ENCODE data around the gene PICALM. TPM values are rescaled to one million over a fixed set of nuclear protein-coding genes. Genes with fewer than 3 reads are reported as not detected.

Gene PICALM
- total and polyA plus RNA-seq, 10 of the 15 experiments (the other 5 are each of a cell fraction or from before 2014, with no cell fraction given) = 4.3 to 150 (median 41.8) TPM

- no peak for TF ChIP-seq TAF1 (IDR thresholded peaks at IDR 0.05; ENCODE audit: borderline replicate concordance, low read depth, low read length)
- no peak for TF ChIP-seq ZNF207 (IDR thresholded peaks at IDR 0.05; ENCODE audit: borderline replicate concordance)
Observed at GRCh38 chr11:85935751-85936150, 133.1 kb downstream of the PICALM start (continued).

GRCh38 chr11:85934596-85935169 is 134.2 kb downstream of the PICALM start:
- Histone ChIP-seq H4K20me1 (ENCODE audit: control insufficient read depth, insufficient read depth) (no peaks in the 10 kb centered on the region), H2AFZ (ENCODE audit: control insufficient read depth, low read depth, low read length) (no peak overlapping the region), H3K79me2 (ENCODE audit: control insufficient read depth, insufficient read depth, low read length) (no peaks in the 10 kb centered on the region), H3K4me1 (ENCODE audit: control insufficient read depth, insufficient read depth, low read length) (no peaks in the 10 kb centered on the region), H3K27me3 (replicated peaks in 1 of 2; ENCODE audit: control insufficient read depth in 2 of 2, insufficient read depth in 2 of 2, low read length in 1 of 2) (no peaks in the 10 kb centered on the region), H3K27ac (ENCODE audit: control insufficient read depth, insufficient read depth) (no peak overlapping the region), H3K9me3 (replicated peaks; ENCODE audit: control insufficient read depth, insufficient read depth, low read length) (no peaks in the 10 kb centered on the region; the same call in 2 of the 3 replicates), H3K4me2 (ENCODE audit: control insufficient read depth, insufficient read depth) (no peak overlapping the region), H3K4me3 (no peak overlapping the region), H3K36me3 (ENCODE audit: control insufficient read depth in 2 of 2, insufficient read depth in 2 of 2, low read length in 1 of 2) (no peaks in the 10 kb centered on the region), H3K9ac (ENCODE audit: control insufficient read depth, insufficient read depth, low read length) (no peak overlapping the region)
- no TSS peak for BruUV-seq (replicated peaks)
- in situ Hi-C loops (cut with MboI) = no loop called here
- DNase-seq (ENCODE audit: low read depth, low spot score) (no peak), FAIRE-seq (no peak), ATAC-seq (no peak)
- CTCF ChIA-PET = no interaction called here
- RAD21 ChIA-PET (ENCODE audit: unreplicated experiment) = no interaction called here
- intact Hi-C loops (cut with micrococcal nuclease; ENCODE audit: unreplicated experiment) = no loop called here
- SMC1A ChIA-PET (ENCODE audit: uncharacterized antibody, unreplicated experiment) = no interaction called here
- POLR2A ChIA-PET = no interaction called here
- 85% methylated on average over 45 of the region's 47 CpGs for WGBS (ENCODE audit: insufficient coverage, insufficient replicate concordance, low lambda C conversion rate, missing lambda C conversion rate)
- TF ChIP-seq NFYB (IDR thresholded peaks at IDR 0.05; ENCODE audit: insufficient read depth, low read depth, low read length) = no peak
- no peak for TF ChIP-seq EZH2 (IDR thresholded peaks at IDR 0.05; ENCODE audit: borderline replicate concordance, control insufficient read depth, low read depth, low read length)
- no peak for TF ChIP-seq ZBTB11 (CRISPR knock-in tag; IDR thresholded peaks at IDR 0.05)
- TF ChIP-seq FOXK2 (IDR thresholded peaks at IDR 0.05) = no peak
- TF ChIP-seq ZBED1 (IDR thresholded peaks at IDR 0.05; ENCODE audit: borderline replicate concordance) = no peak
- TF ChIP-seq PKNOX1 (IDR thresholded peaks at IDR 0.05) = no peak
- no peak for TF ChIP-seq PAX8 (IDR thresholded peaks at IDR 0.05)
- no peak for TF ChIP-seq MEF2B (IDR thresholded peaks at IDR 0.05; ENCODE audit: partially characterized antibody, poor library complexity, severe bottlenecking)
- no peak for TF ChIP-seq NKRF (conservative IDR thresholded peaks at IDR 0.05)
- TF ChIP-seq SRF (IDR thresholded peaks at IDR 0.05; ENCODE audit: low read depth in 2 of 2, low read length in 2 of 2) = no peak
- TF ChIP-seq STAT1 (conservative IDR thresholded peaks at IDR 0.05) = no peak
- TF ChIP-seq CHD1 (IDR thresholded peaks at IDR 0.05; ENCODE audit: low read depth, low read length) = no peak
- no peak for TF ChIP-seq MEF2A (IDR thresholded peaks at IDR 0.05; ENCODE audit: insufficient read depth, low read depth, low read length)

All from GM12878 (cell line).